Measurements from ENCODE around the gene FNTB.

DNA sequence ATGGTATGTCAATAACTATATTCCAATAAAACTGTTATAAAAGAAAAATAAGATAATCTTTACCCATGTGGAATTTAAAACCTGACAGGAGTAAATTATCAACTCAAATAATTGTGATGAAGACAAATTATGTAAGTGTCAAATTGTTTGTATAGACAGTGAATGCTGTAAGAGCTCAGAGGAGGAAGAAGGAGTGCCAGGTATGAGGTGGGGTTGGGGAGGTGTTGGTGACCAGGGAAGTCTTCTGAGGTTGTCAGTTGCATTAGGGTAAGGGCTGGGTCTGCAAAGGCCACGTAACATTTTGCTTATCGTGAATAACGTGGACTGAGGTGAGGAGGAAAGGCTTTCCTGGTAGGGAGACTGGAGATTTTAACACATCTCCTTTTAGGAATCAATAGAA, 118.1 kb downstream of the FNTB start:
- TF ChIP-seq, protein P1, sequence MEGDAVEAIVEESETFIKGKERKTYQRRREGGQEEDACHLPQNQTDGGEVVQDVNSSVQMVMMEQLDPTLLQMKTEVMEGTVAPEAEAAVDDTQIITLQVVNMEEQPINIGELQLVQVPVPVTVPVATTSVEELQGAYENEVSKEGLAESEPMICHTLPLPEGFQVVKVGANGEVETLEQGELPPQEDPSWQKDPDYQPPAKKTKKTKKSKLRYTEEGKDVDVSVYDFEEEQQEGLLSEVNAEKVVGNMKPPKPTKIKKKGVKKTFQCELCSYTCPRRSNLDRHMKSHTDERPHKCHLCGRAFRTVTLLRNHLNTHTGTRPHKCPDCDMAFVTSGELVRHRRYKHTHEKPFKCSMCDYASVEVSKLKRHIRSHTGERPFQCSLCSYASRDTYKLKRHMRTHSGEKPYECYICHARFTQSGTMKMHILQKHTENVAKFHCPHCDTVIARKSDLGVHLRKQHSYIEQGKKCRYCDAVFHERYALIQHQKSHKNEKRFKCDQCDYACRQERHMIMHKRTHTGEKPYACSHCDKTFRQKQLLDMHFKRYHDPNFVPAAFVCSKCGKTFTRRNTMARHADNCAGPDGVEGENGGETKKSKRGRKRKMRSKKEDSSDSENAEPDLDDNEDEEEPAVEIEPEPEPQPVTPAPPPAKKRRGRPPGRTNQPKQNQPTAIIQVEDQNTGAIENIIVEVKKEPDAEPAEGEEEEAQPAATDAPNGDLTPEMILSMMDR (IDR thresholded peaks at IDR 0.05) = no peak
- no peak for TF ChIP-seq POLR2A (IDR thresholded peaks at IDR 0.05)

All from suprapubic skin (tissue), 3 donors.